Bronchial epithelial cell (primary cell): ENCODE measurements around the gene TGM5. TPM values are rescaled to one million over a fixed set of nuclear protein-coding genes. Genes with fewer than 3 reads are reported as not detected.

ENCODE experiments used
- DNase-seq: peaks from one replicate; pipeline ENCODE4 v3.0.0-alpha.2; 2010; ENCODE audit warnings: low read depth
- FAIRE-seq: peaks from 2 replicates; lab custom pipeline; 2011; peaks lifted over from hg19 to GRCh38; lab: Jason Lieb, UNC
- H3K27me3 ChIP-seq: 2 replicates; pipeline ENCODE4 v1.5.1; 2011; ENCODE audit warnings: low read length; ENCODE audit not compliant: control insufficient read depth, insufficient read depth
- H3K36me3 ChIP-seq: 2 replicates; pipeline ENCODE4 v1.5.1; 2011; ENCODE audit warnings: low read length; ENCODE audit not compliant: control insufficient read depth, insufficient read depth
- H3K4me3 ChIP-seq: 2 replicates; pipeline ENCODE4 v1.5.1; 2011; ENCODE audit warnings: mild to moderate bottlenecking, low read depth, low read length, control low read depth
- CTCF ChIP-seq: IDR thresholded peaks from 2 replicates; pipeline ENCODE4 v1.5.1; 2011; ENCODE audit warnings: mild to moderate bottlenecking, moderate library complexity, low read length, control low read depth, inconsistent platforms; ENCODE audit not compliant: insufficient read depth, severe bottlenecking
- total RNA-seq: library from RNA; depleted of rRNA; stranded (reverse); fragments of >200 nt; gene quantifications from 2 replicates; pipeline ENCODE4 v1.2.1, GENCODE V29; 2014

The TGM5 gene
- total RNA-seq, 1 donor from 2014 or later = under 0.01 TPM

DNA sequence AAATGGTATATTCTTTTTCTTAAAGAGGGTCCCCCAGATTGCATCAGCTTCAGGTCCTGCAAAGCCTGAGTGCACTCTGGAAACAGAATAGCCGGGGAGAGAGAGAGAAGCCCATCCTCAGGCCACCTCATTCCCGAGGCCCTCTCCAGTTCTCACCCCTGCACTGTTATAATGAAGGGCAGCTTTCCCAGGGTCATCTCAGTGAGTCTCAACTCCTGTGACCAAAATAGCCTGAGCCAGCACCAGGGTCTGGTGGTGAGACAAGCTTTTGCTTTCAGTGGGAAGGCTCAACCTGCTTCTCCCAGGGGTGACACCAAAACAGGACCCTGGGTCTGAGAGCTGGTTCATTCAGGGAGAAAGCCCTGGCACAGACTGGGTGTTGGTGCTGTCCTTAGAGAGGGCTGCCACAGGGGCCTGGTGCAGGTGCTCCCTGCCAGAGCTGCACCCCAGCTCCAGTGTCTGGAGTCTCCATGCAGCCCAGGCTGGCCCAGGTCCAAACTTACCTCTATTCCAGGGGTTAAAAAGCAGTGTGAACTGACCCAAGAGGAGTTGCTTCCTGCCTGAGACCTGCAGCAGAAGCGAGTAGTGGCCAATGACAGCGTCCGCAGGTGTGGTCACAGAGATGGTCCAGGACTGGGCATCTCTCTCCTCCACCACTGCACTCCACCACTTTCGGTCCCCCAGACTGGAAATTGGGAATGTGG is 52.0 kb downstream of the TGM5 start:
- no peaks in the 10 kb centered on the region for H3K27me3 ChIP-seq
- H3K36me3 ChIP-seq = no peaks in the 10 kb centered on the region
- FAIRE-seq (no peak), DNase-seq (no peak)
- H3K4me3 ChIP-seq = no peak overlapping the region
- TF ChIP-seq CTCF = no peak

DNA sequence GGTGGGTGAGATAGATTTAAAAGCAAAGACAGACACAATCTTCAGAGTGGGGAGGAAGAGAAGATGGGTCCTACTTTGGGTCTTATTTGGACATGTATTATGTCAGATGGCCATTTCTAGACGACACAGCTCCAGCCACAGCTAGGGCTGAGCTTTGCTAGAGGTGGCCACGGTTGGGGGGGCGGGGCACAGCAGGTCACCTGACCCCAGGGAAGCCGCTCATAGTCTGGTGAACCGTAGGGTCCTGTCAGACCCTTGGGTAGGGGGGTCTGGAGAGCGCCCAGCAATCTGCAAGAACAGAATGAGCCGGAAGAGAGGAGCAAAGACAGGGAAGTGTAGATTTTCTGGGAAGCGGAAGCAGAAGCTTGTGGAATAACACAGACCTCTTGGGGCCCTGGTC is 52.6 kb downstream of the TGM5 start:
- FAIRE-seq (no peak), DNase-seq (no peak)
- H3K27me3 ChIP-seq = no peaks in the 10 kb centered on the region
- H3K4me3 ChIP-seq = no peak overlapping the region
- TF ChIP-seq CTCF = no peak
- no peaks in the 10 kb centered on the region for H3K36me3 ChIP-seq

DNA sequence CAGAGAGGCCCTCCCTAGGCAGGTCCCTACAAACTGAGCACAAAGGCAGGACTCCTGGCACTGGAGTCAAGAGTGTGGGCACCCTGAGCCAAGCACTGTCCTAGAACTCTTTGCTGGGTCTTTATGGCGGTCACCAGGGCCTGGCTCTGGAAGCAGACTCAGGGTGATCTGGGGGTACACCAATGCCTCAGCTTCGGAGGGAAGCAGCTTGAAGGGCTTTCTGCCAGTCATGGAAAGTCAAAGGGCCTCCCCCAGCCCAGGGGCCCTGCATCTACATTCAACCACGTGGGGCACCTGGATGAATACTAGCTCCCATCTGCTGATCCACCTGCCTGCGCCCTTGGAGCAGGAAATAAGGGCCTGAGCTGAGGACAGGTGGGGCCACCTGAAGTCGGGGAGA is 53.3 kb downstream of the TGM5 start:
- no peak for TF ChIP-seq CTCF
- H3K27me3 ChIP-seq = no peaks in the 10 kb centered on the region
- FAIRE-seq = no peak
- no peak for DNase-seq
- H3K36me3 ChIP-seq = no peaks in the 10 kb centered on the region
- H3K4me3 ChIP-seq = no peak overlapping the region

DNA sequence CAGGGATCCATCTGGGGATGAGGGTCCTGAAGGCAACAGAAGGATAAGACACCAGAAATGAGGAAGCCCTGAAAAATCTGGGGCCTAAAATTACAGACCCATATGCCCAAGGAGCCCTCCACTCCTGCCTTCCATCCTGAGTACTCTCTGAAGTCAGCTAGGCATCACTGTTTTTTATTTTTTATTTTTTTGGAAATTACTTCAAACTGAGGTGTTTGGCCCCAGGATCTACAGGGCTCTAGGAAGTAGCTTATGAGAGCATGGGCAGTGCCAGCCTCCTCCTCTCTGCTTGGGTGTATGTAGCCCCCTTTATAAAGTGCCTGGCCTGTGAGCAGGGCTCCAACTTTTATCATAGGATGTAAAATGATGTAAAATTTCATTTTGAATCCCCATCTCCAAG is 53.8 kb downstream of the TGM5 start:
- DNase-seq (no peak), FAIRE-seq (no peak)
- H3K4me3 ChIP-seq = no peak overlapping the region
- peaks cover under 1% of the 10 kb centered on the region for H3K27me3 ChIP-seq
- no peaks in the 10 kb centered on the region for H3K36me3 ChIP-seq
- TF ChIP-seq CTCF = no peak

- FAIRE-seq (no peak), DNase-seq (no peak)
- no peaks in the 10 kb centered on the region for H3K36me3 ChIP-seq
- H3K27me3 ChIP-seq = peaks cover 7% of the 10 kb centered on the region
- no peak for TF ChIP-seq CTCF
- H3K4me3 ChIP-seq = no peak overlapping the region
These were observed 54.4 kb downstream of the TGM5 start for GRCh38 chr15:43212299-43212698.

DNA sequence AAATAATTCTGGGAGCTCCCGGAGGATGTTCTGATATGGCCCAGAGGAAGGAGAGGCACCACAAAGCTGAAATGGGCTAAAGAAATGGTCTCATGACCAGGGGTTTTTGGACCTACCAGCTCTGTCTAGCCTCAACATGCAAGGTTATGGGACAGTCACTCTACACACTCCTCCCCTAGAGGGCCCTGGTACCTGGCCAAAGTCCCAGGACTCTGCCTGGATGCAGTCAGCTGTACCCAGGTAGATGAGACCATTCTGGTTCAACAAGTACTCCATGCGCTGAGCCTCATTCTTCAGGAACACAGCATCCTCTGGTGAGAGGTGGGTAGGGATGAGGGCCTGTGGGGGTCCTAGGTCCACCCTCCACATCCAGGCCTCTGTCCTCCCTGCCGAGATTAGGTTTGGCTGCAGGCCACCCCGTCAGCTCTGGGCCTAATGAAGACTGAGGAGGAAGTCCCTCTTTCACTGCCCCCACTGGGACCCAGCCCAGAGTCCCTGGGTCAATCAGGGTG is 55.4 kb downstream of the TGM5 start:
- no peak overlapping the region for H3K4me3 ChIP-seq
- no peak for FAIRE-seq
- H3K27me3 ChIP-seq = peaks cover 9% of the 10 kb centered on the region
- TF ChIP-seq CTCF = no peak
- H3K36me3 ChIP-seq = no peaks in the 10 kb centered on the region
- DNase-seq = no peak
